H1 (cell line): ENCODE data around the gene GPR18. TPM values are rescaled to one million over a fixed set of nuclear protein-coding genes. Genes with fewer than 3 reads are reported as not detected.

Experiments
- CHD7 ChIP-seq: fragments of 300-600 bp; sonication (generic); IDR thresholded peaks from 2 replicates; pipeline ENCODE4 v1.7.1; 2012; ENCODE audit warnings: low read length, moderate library complexity, mild to moderate bottlenecking, inconsistent platforms; ENCODE audit not compliant: insufficient replicate concordance
- GABPA ChIP-seq: IDR thresholded peaks from 2 replicates; pipeline ENCODE4 v1.6.1; 2011; ENCODE audit warnings: mild to moderate bottlenecking, low read length, moderate library complexity, borderline replicate concordance; ENCODE audit not compliant: insufficient read depth
- JUN ChIP-seq: IDR thresholded peaks from 2 replicates; pipeline ENCODE4 v1.6.1; 2011; ENCODE audit warnings: low read depth, mild to moderate bottlenecking, improper control_type of control experiment, low read length
- KDM4A ChIP-seq: IDR thresholded peaks from one replicate; pipeline ENCODE4 v1.7.1; 2012; ENCODE audit warnings: low read depth, mild to moderate bottlenecking, moderate library complexity, low read length, inconsistent platforms; ENCODE audit not compliant: severe bottlenecking
- RXRA ChIP-seq: IDR thresholded peaks from 2 replicates; pipeline ENCODE4 v1.6.1; 2011; ENCODE audit warnings: low read depth, mild to moderate bottlenecking, low read length, moderate library complexity; ENCODE audit not compliant: insufficient read depth
- polyA plus RNA-seq, 7 experiments: library from polyadenylated mRNA; depleted of rRNA in 3 of 7; stranded (reverse) in 5 of 7; unstranded in 2 of 7; fragments of >200 nt in 5 of 7; fragments of 200-250 nt in 2 of 7; gene quantifications; 1 replicate in 5 of 7; 2 replicates in 1 of 7; 4 replicates in 1 of 7; pipeline versions ENCODE4 v1.2.1 to v1.2.3, GENCODE V29; 2011 to 2013; ENCODE audit warnings: missing spikeins in 2 of 7, mixed read lengths in 2 of 7
- total RNA-seq: library from RNA; stranded (reverse); fragmentation: NEBNext Ultra II Directional; extraction: Animal tissue kit (Norgen Biotek cat#: 25700); gene quantifications from 2 replicates; pipeline ENCODE4 v1.2.1, GENCODE V29; 2021
- TF ChIP-seq, protein P1 (sequence below): IDR thresholded peaks from 2 replicates; pipeline ENCODE4 v1.6.1; 2012; ENCODE audit warnings: inconsistent platforms

GPR18 gene
- total and polyA plus RNA-seq, 2 of the 8 experiments (the other 6 are each of a cell fraction or from before 2014, with no cell fraction given), result not detected

GRCh38 chr13:99220199-99220935 lies 37.8 kb downstream of the GPR18 start (continued):
- no peak for TF ChIP-seq RXRA
- TF ChIP-seq JUN, result no peak
- TF ChIP-seq CHD7, result no peak
- TF ChIP-seq, protein P1, sequence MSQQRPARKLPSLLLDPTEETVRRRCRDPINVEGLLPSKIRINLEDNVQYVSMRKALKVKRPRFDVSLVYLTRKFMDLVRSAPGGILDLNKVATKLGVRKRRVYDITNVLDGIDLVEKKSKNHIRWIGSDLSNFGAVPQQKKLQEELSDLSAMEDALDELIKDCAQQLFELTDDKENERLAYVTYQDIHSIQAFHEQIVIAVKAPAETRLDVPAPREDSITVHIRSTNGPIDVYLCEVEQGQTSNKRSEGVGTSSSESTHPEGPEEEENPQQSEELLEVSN, result no peak
- TF ChIP-seq KDM4A, result no peak
- TF ChIP-seq GABPA, result no peak
- TF ChIP-seq, all 59 proteins: peak for 0
